K562 (cell line): ENCODE measurements around the gene SLC5A5. TPM values are rescaled to one million over a fixed set of nuclear protein-coding genes. Genes with fewer than 3 reads are reported as not detected.

Experiments used
- ATAC-seq: fragments of 200-7000 bp; cut with Tn5 transposase; 3 replicates; pipeline ENCODE4 v1.9.1; 2020; ENCODE audit warnings: moderate library complexity
- BruUV-seq: library from RNA; stranded (reverse); fragments of 400-500 nt; replicated peaks from 2 replicates; lab custom pipeline; 2021; lab: Mats Ljungman, UMichigan
- CTCF ChIA-PET: fragments of 300-600 bp; formaldehyde crosslinking; extraction: SDS; loops from one replicate; lab custom pipeline; 2021; ENCODE audit warnings: low intra/inter-chr PET ratio; lab: Yijun Ruan, JAX
- POLR2A ChIA-PET: fragments of 300-600, 350-650 bp; sonication (Branson Sonifier 250); formaldehyde crosslinking; extraction: SDS; loops from one replicate; lab custom pipeline; 2021; ENCODE audit warnings: antibody characterized with exemption, inconsistent platforms; lab: Yijun Ruan, JAX
- DNase-seq, 4 experiments: peaks; one replicate each; pipeline versions ENCODE4 v3.0.0 to v3.0.0-alpha.2; 2011 to 2018; ENCODE audit warnings: low spot score in 3 of 4, mixed read lengths in 3 of 4; ENCODE audit errors: extremely low read depth in 1 of 4
- FAIRE-seq: peaks from 2 replicates; lab custom pipeline; 2011; peaks lifted over from hg19 to GRCh38; lab: Jason Lieb, UNC
- H2AFZ ChIP-seq: 2 replicates; pipeline ENCODE4 v1.6.0; 2011; ENCODE audit warnings: low read depth, low read length, control low read depth, inconsistent platforms
- H3K27ac ChIP-seq: fragments of 200-600 bp; 3 replicates; pipeline ENCODE4 v1.8.0; 2011; ENCODE audit warnings: low read depth, mild to moderate bottlenecking, control low read depth, inconsistent platforms, low read length, moderate library complexity, mixed read lengths; ENCODE audit errors: extremely low read depth
- H3K27me3 ChIP-seq, 2 experiments: fragments of 300-600 bp in 1 of 2; 2 replicates in 1 of 2; 3 replicates in 1 of 2; pipeline versions ENCODE4 v1.6.0 to v1.8.0; 2011; ENCODE audit warnings: inconsistent platforms in 2 of 2, low read length in 2 of 2, mild to moderate bottlenecking in 1 of 2, mixed read lengths in 1 of 2, moderate library complexity in 1 of 2; ENCODE audit not compliant: control insufficient read depth in 2 of 2, insufficient read depth in 2 of 2
- H3K36me3 ChIP-seq: fragments of 300-600 bp; 3 replicates; pipeline ENCODE4 v1.8.0; 2011; ENCODE audit warnings: mild to moderate bottlenecking, low read length, inconsistent platforms; ENCODE audit not compliant: control insufficient read depth, insufficient read depth
- H3K4me1 ChIP-seq, 2 experiments: fragments of 200-600 bp in 1 of 2; replicated peaks in 1 of 2; 2 replicates in 1 of 2; 3 replicates in 1 of 2; pipeline versions ENCODE4 v1.5.1 to v1.8.0; 2011; ENCODE audit warnings: inconsistent platforms in 2 of 2, low read length in 2 of 2, mild to moderate bottlenecking in 1 of 2, mixed read lengths in 1 of 2, moderate library complexity in 1 of 2; ENCODE audit not compliant: control insufficient read depth in 2 of 2, insufficient read depth in 2 of 2
- H3K4me2 ChIP-seq: 2 replicates; pipeline ENCODE4 v1.6.1; 2011; ENCODE audit warnings: low read length, control low read depth, inconsistent platforms, mixed read lengths; ENCODE audit not compliant: insufficient read depth
- H3K4me3 ChIP-seq: fragments of 200-600 bp; sonication (generic), shearing (Covaris generic); 2 replicates; pipeline ENCODE4 v1.5.1; 2016; ENCODE audit warnings: control low read depth, inconsistent platforms
- H3K79me2 ChIP-seq: fragments of 200-600 bp; 3 replicates; pipeline ENCODE4 v1.8.0; 2011; ENCODE audit warnings: low read length, inconsistent platforms; ENCODE audit not compliant: control insufficient read depth, insufficient read depth
- H3K9ac ChIP-seq, 2 experiments: 2 replicates each; pipeline versions ENCODE4 v1.6.0 to v1.6.1; 2011; ENCODE audit warnings: low read depth in 2 of 2, low read length in 2 of 2, control low read depth in 1 of 2, inconsistent platforms in 1 of 2, mild to moderate bottlenecking in 1 of 2, mixed read lengths in 1 of 2; ENCODE audit not compliant: insufficient read depth in 1 of 2
- H3K9me1 ChIP-seq: one replicate; pipeline ENCODE4 v1.6.0; 2011; ENCODE audit warnings: inconsistent platforms, mild to moderate bottlenecking, low read length, moderate library complexity; ENCODE audit not compliant: control insufficient read depth, insufficient read depth
- H3K9me3 ChIP-seq: replicated peaks from 2 replicates; pipeline ENCODE4 v1.5.1; 2011; ENCODE audit warnings: low read depth, low read length, inconsistent platforms; ENCODE audit not compliant: control insufficient read depth, insufficient read depth
- H4K20me1 ChIP-seq: replicated peaks from 2 replicates; pipeline ENCODE4 v1.6.1; 2011; ENCODE audit warnings: low read length, inconsistent platforms, mixed read lengths; ENCODE audit not compliant: control insufficient read depth, insufficient read depth
- CHCHD3 ChIP-seq: fragments of 250-450 bp; sonication (Bioruptor Pico); IDR thresholded peaks from 2 replicates; pipeline ENCODE4 v2.1.2; 2022; ENCODE audit warnings: mild to moderate bottlenecking
- HBP1 ChIP-seq: fragments of 450-650 bp; formaldehyde crosslinking; IDR thresholded peaks from 2 replicates; pipeline ENCODE4 v1.4.0; 2022; ENCODE audit warnings: missing genetic modification characterization
- MEF2D ChIP-seq: conservative IDR thresholded peaks from 2 replicates; pipeline ENCODE4 v1.6.1; 2016; ENCODE audit warnings: low read depth, missing genetic modification characterization, missing compliant biosample characterization
- POLR2A ChIP-seq: fragments of 450-650 bp; conservative IDR thresholded peaks from 2 replicates; pipeline ENCODE4 v1.6.1; 2016
- RUNX1 ChIP-seq: sonication (generic); IDR thresholded peaks from 2 replicates; pipeline ENCODE4 v1.6.1; 2016; ENCODE audit warnings: antibody characterized with exemption, low read depth
- ZNF780A ChIP-seq: fragments of 250-450 bp; sonication (Bioruptor Pico); IDR thresholded peaks from 2 replicates; pipeline ENCODE4 v1.5.0; 2021; ENCODE audit warnings: mild to moderate bottlenecking
- WGBS: fragments of 100-300 bp; shearing (Covaris generic); methylation state at CpG from one replicate; pipeline ENCODE4 v1.1.6; 2016; ENCODE audit warnings: low coverage, mixed read lengths; ENCODE audit not compliant: insufficient coverage; ENCODE audit errors: missing lambda C conversion rate; 5-methylcytosine and 5-hydroxymethylcytosine counted together
- in situ Hi-C: fragments of 300-500 bp; cut with MboI; formaldehyde crosslinking; loops from 4 replicates; pipeline ENCODE4 v1.15.0; 2018; ENCODE audit warnings: inconsistent platforms, mixed read lengths
- intact Hi-C: fragments of 100-400 bp; cut with micrococcal nuclease; formaldehyde crosslinking; loops from 2 replicates; pipeline ENCODE4 v1.14.2; 2022
- polyA plus RNA-seq, 8 experiments: library from polyadenylated mRNA; depleted of rRNA in 4 of 8; stranded (reverse) in 5 of 8; unstranded in 3 of 8; fragments of >200 nt; fragmentation: Nextera tagmentation in 2 of 8; fragmentation: Illumina TruSeq in 1 of 8; extraction: Ambion mirVana in 2 of 8; extraction: Trizol in 1 of 8; gene quantifications; 2 replicates each; pipeline versions ENCODE4 v1.2.1 to v1.2.3, GENCODE V29; 2011 to 2014; ENCODE audit warnings: inconsistent platforms in 1 of 8, missing spikeins in 1 of 8
- total RNA-seq, 7 experiments: library from RNA; depleted of rRNA in 6 of 7; stranded (reverse); fragments of >200 nt in 6 of 7; fragmentation: Illumina TruSeq in 2 of 7; extraction: Trizol in 2 of 7; gene quantifications; 2 replicates each; pipeline versions ENCODE4 v1.2.1 to v1.2.3, GENCODE V29; 2011 to 2021; ENCODE audit warnings: low replicate concordance in 1 of 7
- TF ChIP-seq, protein P1 (sequence below): fragments of 250-450 bp; sonication (Bioruptor Pico); IDR thresholded peaks from 2 replicates; pipeline ENCODE4 v1.8.0; 2022; ENCODE audit warnings: moderate library complexity, mild to moderate bottlenecking, inconsistent platforms
- TF ChIP-seq, protein P2 (sequence below): sonication (generic); formaldehyde crosslinking; IDR thresholded peaks from 2 replicates; pipeline ENCODE4 v1.8.1; 2023; ENCODE audit warnings: mild to moderate bottlenecking, missing genetic modification reagents

SLC5A5 gene
- total and polyA plus RNA-seq, 9 of the 15 experiments (the other 6 are each of a cell fraction or from before 2014, with no cell fraction given), result 0.10 to 0.73 (median 0.23) TPM

GRCh38 chr19:17902701-17903100, 31.0 kb downstream of the SLC5A5 start:
- in situ Hi-C loops, result no loop called here
- Histone ChIP-seq H3K27me3 (peaks cover 8 to 25% of the 10 kb centered on the region in 2 experiments), H3K9me1 (no peaks in the 10 kb centered on the region), H3K27ac (no peak overlapping the region), H3K9me3 (peaks cover under 1% of the 10 kb centered on the region; the same call in 1 of the 2 replicates), H3K4me1 (no peaks in the 10 kb centered on the region), H3K4me3 (no peak overlapping the region), H3K79me2 (no peaks in the 10 kb centered on the region), H3K36me3 (no peaks in the 10 kb centered on the region), H3K4me2 (no peak overlapping the region), H4K20me1 (no peaks in the 10 kb centered on the region), H3K9ac (no peak overlapping the region), H2AFZ (no peak overlapping the region)
- WGBS, result 1% methylated on average over 6 of the region's 6 CpGs
- BruUV-seq, result no TSS peak
- intact Hi-C loops, result no loop called here
- DNase-seq, result no peak
- no peak for FAIRE-seq
- ATAC-seq, result no peak
- CTCF ChIA-PET, result no interaction called here
- POLR2A ChIA-PET, result no interaction called here
- TF ChIP-seq MEF2D (tag) (no peak), POLR2A (no peak), ZNF780A (CRISPR knock-in tag) (no peak), HBP1 (no peak), RUNX1 (no peak), CHCHD3 (no peak)
- TF ChIP-seq, protein P1, sequence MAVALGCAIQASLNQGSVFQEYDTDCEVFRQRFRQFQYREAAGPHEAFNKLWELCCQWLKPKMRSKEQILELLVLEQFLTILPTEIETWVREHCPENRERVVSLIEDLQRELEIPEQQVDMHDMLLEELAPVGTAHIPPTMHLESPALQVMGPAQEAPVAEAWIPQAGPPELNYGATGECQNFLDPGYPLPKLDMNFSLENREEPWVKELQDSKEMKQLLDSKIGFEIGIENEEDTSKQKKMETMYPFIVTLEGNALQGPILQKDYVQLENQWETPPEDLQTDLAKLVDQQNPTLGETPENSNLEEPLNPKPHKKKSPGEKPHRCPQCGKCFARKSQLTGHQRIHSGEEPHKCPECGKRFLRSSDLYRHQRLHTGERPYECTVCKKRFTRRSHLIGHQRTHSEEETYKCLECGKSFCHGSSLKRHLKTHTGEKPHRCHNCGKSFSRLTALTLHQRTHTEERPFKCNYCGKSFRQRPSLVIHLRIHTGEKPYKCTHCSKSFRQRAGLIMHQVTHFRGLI, result no peak
- TF ChIP-seq, protein P2, sequence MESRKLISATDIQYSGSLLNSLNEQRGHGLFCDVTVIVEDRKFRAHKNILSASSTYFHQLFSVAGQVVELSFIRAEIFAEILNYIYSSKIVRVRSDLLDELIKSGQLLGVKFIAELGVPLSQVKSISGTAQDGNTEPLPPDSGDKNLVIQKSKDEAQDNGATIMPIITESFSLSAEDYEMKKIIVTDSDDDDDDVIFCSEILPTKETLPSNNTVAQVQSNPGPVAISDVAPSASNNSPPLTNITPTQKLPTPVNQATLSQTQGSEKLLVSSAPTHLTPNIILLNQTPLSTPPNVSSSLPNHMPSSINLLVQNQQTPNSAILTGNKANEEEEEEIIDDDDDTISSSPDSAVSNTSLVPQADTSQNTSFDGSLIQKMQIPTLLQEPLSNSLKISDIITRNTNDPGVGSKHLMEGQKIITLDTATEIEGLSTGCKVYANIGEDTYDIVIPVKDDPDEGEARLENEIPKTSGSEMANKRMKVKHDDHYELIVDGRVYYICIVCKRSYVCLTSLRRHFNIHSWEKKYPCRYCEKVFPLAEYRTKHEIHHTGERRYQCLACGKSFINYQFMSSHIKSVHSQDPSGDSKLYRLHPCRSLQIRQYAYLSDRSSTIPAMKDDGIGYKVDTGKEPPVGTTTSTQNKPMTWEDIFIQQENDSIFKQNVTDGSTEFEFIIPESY (CRISPR knock-in tag), result no peak
